Chondrocyte (in vitro differentiated cells): Measurements from ENCODE around the gene PRCD. TPM values are rescaled to one million over a fixed set of nuclear protein-coding genes. Genes with fewer than 3 reads are reported as not detected.
"Not testable (repeated sequence)": the region's sequence is repeated elsewhere in the genome, so short reads cannot be mapped to it uniquely, and the experiment has no call there.

ENCODE experiments used
- DNase-seq: peaks from one replicate; pipeline ENCODE4 v3.0.0; 2021; ENCODE audit warnings: mixed read lengths, low spot score
- H3K27ac Mint-ChIP-seq: one replicate; pipeline ENCODE4 v1.8.0; 2021; ENCODE audit warnings: mild to moderate bottlenecking, moderate library complexity, mixed read lengths; ENCODE audit not compliant: unreplicated experiment
- H3K27me3 Mint-ChIP-seq: 2 replicates; pipeline ENCODE4 v1.8.0; 2021; ENCODE audit warnings: low read depth, mixed read lengths
- H3K36me3 Mint-ChIP-seq: 2 replicates; pipeline ENCODE4 v1.8.0; 2021; ENCODE audit warnings: low read depth, mixed read lengths
- H3K4me1 Mint-ChIP-seq: 2 replicates; pipeline ENCODE4 v1.8.0; 2021; ENCODE audit warnings: low read depth, mild to moderate bottlenecking, mixed read lengths
- H3K4me3 Mint-ChIP-seq: one replicate; pipeline ENCODE4 v1.8.0; 2021; ENCODE audit warnings: mild to moderate bottlenecking, moderate library complexity, mixed read lengths; ENCODE audit not compliant: unreplicated experiment
- H3K9me3 Mint-ChIP-seq: 2 replicates; pipeline ENCODE4 v1.8.0; 2021; ENCODE audit warnings: low read depth, mixed read lengths
- CTCF ChIP-seq: fragments of 200-600 bp; sonication (generic); IDR thresholded peaks from 2 replicates; pipeline ENCODE4 v1.5.0; 2021; ENCODE audit warnings: antibody characterized with exemption, mild to moderate bottlenecking, moderate library complexity
- total RNA-seq: library from RNA; stranded (reverse); gene quantifications from 3 replicates; pipeline ENCODE4 v1.2.1, GENCODE V29; 2021

PRCD gene
- total RNA-seq, 1 donor from 2014 or later, result 0.55 TPM

- no peaks in the 10 kb centered on the region for H3K9me3 Mint-ChIP-seq
- H3K4me1 Mint-ChIP-seq, result peaks cover 7% of the 10 kb centered on the region
- peak; percentile 92 for TF ChIP-seq CTCF
- no peak overlapping the region for H3K4me3 Mint-ChIP-seq
- H3K27me3 Mint-ChIP-seq, result peaks cover 15% of the 10 kb centered on the region
- H3K36me3 Mint-ChIP-seq, result no peaks in the 10 kb centered on the region
- DNase-seq, result no peak
- H3K27ac Mint-ChIP-seq, result no peak overlapping the region
Measured at GRCh38 chr17:76506408-76507345, 33.2 kb upstream of the PRCD start.

- peaks cover 17% of the 10 kb centered on the region for H3K27me3 Mint-ChIP-seq
- not testable (repeated sequence) for H3K4me3 Mint-ChIP-seq, H3K36me3 Mint-ChIP-seq, H3K27ac Mint-ChIP-seq, DNase-seq, H3K9me3 Mint-ChIP-seq, H3K4me1 Mint-ChIP-seq
Measured at GRCh38 chr17:76508472-76509063, 31.3 kb upstream of the PRCD start.

GRCh38 chr17:76510831-76511244 lies 29.0 kb upstream of the PRCD start:
- Mint-ChIP-seq H3K4me3 (no peak overlapping the region), H3K27me3 (peaks cover 17% of the 10 kb centered on the region), H3K4me1 (peaks cover 12% of the 10 kb centered on the region), H3K9me3 (no peaks in the 10 kb centered on the region), H3K27ac (no peak overlapping the region), H3K36me3 (no peaks in the 10 kb centered on the region)
- no peak for DNase-seq
- no peak for TF ChIP-seq CTCF

GRCh38 chr17:76511668-76512365 lies 28.0 kb upstream of the PRCD start:
- Mint-ChIP-seq H3K27ac (no peak overlapping the region), H3K4me1 (peaks cover 12% of the 10 kb centered on the region), H3K36me3 (no peaks in the 10 kb centered on the region), H3K27me3 (peaks cover 17% of the 10 kb centered on the region), H3K4me3 (no peak overlapping the region), H3K9me3 (no peaks in the 10 kb centered on the region)
- TF ChIP-seq CTCF, result no peak
- no peak for DNase-seq

- TF ChIP-seq CTCF, result no peak
- no peak for DNase-seq
- no peaks in the 10 kb centered on the region for H3K36me3 Mint-ChIP-seq
- H3K4me3 Mint-ChIP-seq, result no peak overlapping the region
- no peaks in the 10 kb centered on the region for H3K9me3 Mint-ChIP-seq
- H3K27me3 Mint-ChIP-seq, result peaks cover 16% of the 10 kb centered on the region
- H3K4me1 Mint-ChIP-seq, result peaks cover 12% of the 10 kb centered on the region
- H3K27ac Mint-ChIP-seq, result no peak overlapping the region
Measured at GRCh38 chr17:76512366-76513305, 27.2 kb upstream of the PRCD start.
